H9 (cell line): ENCODE measurements around the gene ARPP21. TPM values are rescaled to one million over a fixed set of nuclear protein-coding genes. Genes with fewer than 3 reads are reported as not detected.

ENCODE experiments used
- DNase-seq: peaks from one replicate; pipeline ENCODE4 v3.0.0-alpha.2; 2017
- H2AFZ ChIP-seq: one replicate; pipeline ENCODE4 v1.6.1; 2013; ENCODE audit warnings: mild to moderate bottlenecking, low read length, control low read depth, moderate library complexity
- H2AK5ac ChIP-seq: 2 replicates; pipeline ENCODE4 v1.6.1; 2013; ENCODE audit warnings: low read length, control low read depth, mixed read lengths; ENCODE audit not compliant: insufficient read length
- H2BK120ac ChIP-seq: one replicate; pipeline ENCODE4 v1.6.1; 2013; ENCODE audit warnings: low read depth, mild to moderate bottlenecking, low read length, control low read depth, inconsistent platforms; ENCODE audit not compliant: poor library complexity, severe bottlenecking
- H2BK12ac ChIP-seq: 2 replicates; pipeline ENCODE4 v1.6.1; 2013; ENCODE audit warnings: low read length, control low read depth, mixed read lengths, low read depth; ENCODE audit not compliant: insufficient read length
- H2BK15ac ChIP-seq: 2 replicates; pipeline ENCODE4 v1.6.1; 2013; ENCODE audit warnings: low read depth, low read length, control low read depth
- H2BK20ac ChIP-seq: one replicate; pipeline ENCODE4 v1.6.1; 2013; ENCODE audit warnings: low read depth, mild to moderate bottlenecking, low read length, control low read depth, inconsistent platforms; ENCODE audit not compliant: poor library complexity, severe bottlenecking
- H2BK5ac ChIP-seq: 2 replicates; pipeline ENCODE4 v1.6.1; 2013; ENCODE audit warnings: low read length, control low read depth, mixed read lengths; ENCODE audit not compliant: insufficient read length
- H3K14ac ChIP-seq: 2 replicates; pipeline ENCODE4 v1.6.1; 2013; ENCODE audit warnings: low read length, control low read depth; ENCODE audit not compliant: insufficient read depth
- H3K18ac ChIP-seq: 2 replicates; pipeline ENCODE4 v1.6.1; 2013; ENCODE audit warnings: low read depth, mild to moderate bottlenecking, mixed read lengths, low read length, control low read depth; ENCODE audit not compliant: insufficient read length
- H3K23ac ChIP-seq: 2 replicates; pipeline ENCODE4 v1.6.1; 2013; ENCODE audit warnings: low read length, control low read depth, mixed read lengths, low read depth; ENCODE audit not compliant: insufficient read length
- H3K23me2 ChIP-seq: 2 replicates; pipeline ENCODE4 v1.6.1; 2013; ENCODE audit warnings: low read depth, mild to moderate bottlenecking, mixed read lengths, low read length, control low read depth; ENCODE audit not compliant: insufficient read length, poor library complexity, severe bottlenecking
- H3K27ac ChIP-seq: 2 replicates; pipeline ENCODE4 v1.5.1; 2013; ENCODE audit warnings: low read length, control low read depth, mixed read lengths, low read depth; ENCODE audit not compliant: insufficient read length
- H3K27me3 ChIP-seq: 2 replicates; pipeline ENCODE4 v1.6.1; 2013; ENCODE audit warnings: low read length, control low read depth, inconsistent platforms; ENCODE audit not compliant: insufficient read depth
- H3K4ac ChIP-seq: 2 replicates; pipeline ENCODE4 v1.6.1; 2013; ENCODE audit warnings: low read depth, mild to moderate bottlenecking, control low read depth, inconsistent platforms, low read length, moderate library complexity
- H3K4me1 ChIP-seq: 2 replicates; pipeline ENCODE4 v1.6.1; 2013; ENCODE audit warnings: low read length, control low read depth, inconsistent platforms; ENCODE audit not compliant: insufficient read depth
- H3K4me2 ChIP-seq: 2 replicates; pipeline ENCODE4 v1.6.1; 2013; ENCODE audit warnings: low read length, control low read depth, mixed read lengths; ENCODE audit not compliant: insufficient read length, insufficient read depth
- H3K56ac ChIP-seq: 2 replicates; pipeline ENCODE4 v1.6.1; 2013; ENCODE audit warnings: low read depth, mild to moderate bottlenecking, mixed read lengths, low read length, control low read depth; ENCODE audit not compliant: insufficient read length
- H3K79me1 ChIP-seq: 2 replicates; pipeline ENCODE4 v1.6.1; 2013; ENCODE audit warnings: low read depth, mild to moderate bottlenecking, moderate library complexity, low read length, control low read depth, inconsistent platforms; ENCODE audit not compliant: insufficient read depth, poor library complexity, severe bottlenecking
- H3K79me2 ChIP-seq: 2 replicates; pipeline ENCODE4 v1.6.1; 2013; ENCODE audit warnings: low read length, control low read depth, inconsistent platforms; ENCODE audit not compliant: insufficient read depth
- H3K9ac ChIP-seq: 2 replicates; pipeline ENCODE4 v1.6.1; 2013; ENCODE audit warnings: low read length, control low read depth, mixed read lengths; ENCODE audit not compliant: insufficient read length; ENCODE audit errors: extremely low read depth
- H3K9me3 ChIP-seq: one replicate; pipeline ENCODE4 v1.6.1; 2013; ENCODE audit warnings: low read depth, low read length, inconsistent platforms; ENCODE audit not compliant: control insufficient read depth
- H3T11ph ChIP-seq: one replicate; pipeline ENCODE4 v1.6.1; 2013; ENCODE audit warnings: mild to moderate bottlenecking, low read length, control low read depth, inconsistent platforms
- H4K20me1 ChIP-seq: one replicate; pipeline ENCODE4 v1.6.1; 2013; ENCODE audit not compliant: control insufficient read depth, insufficient read length, insufficient read depth
- H4K5ac ChIP-seq: 2 replicates; pipeline ENCODE4 v1.6.1; 2013; ENCODE audit warnings: low read depth, mild to moderate bottlenecking, mixed read lengths, low read length, control low read depth; ENCODE audit not compliant: insufficient read length
- H4K8ac ChIP-seq: replicated peaks from 2 replicates; pipeline ENCODE4 v1.6.1; 2013; ENCODE audit warnings: low read length, control low read depth, mixed read lengths, low read depth; ENCODE audit not compliant: insufficient read length
- H4K91ac ChIP-seq: 2 replicates; pipeline ENCODE4 v1.6.1; 2013; ENCODE audit warnings: low read depth, mild to moderate bottlenecking, moderate library complexity, mixed read lengths, low read length, control low read depth; ENCODE audit not compliant: insufficient read length
- H3K27ac Mint-ChIP-seq, 3 experiments: 2 replicates in 2 of 3; 3 replicates in 1 of 3; pipeline ENCODE4 v1.8.0; 2020 to 2021; ENCODE audit warnings: mixed read lengths in 3 of 3, mild to moderate bottlenecking in 1 of 3, moderate library complexity in 1 of 3
- H3K27me3 Mint-ChIP-seq: 2 replicates; pipeline ENCODE4 v1.8.0; 2021; ENCODE audit warnings: low read depth, mild to moderate bottlenecking, moderate library complexity, mixed read lengths
- H3K36me3 Mint-ChIP-seq, 3 experiments: 2 replicates in 2 of 3; 3 replicates in 1 of 3; pipeline ENCODE4 v1.8.0; 2020 to 2021; ENCODE audit warnings: low read depth in 3 of 3, mixed read lengths in 3 of 3; ENCODE audit not compliant: insufficient read depth in 1 of 3
- H3K4me1 Mint-ChIP-seq, 2 experiments: 2 replicates each; pipeline ENCODE4 v1.8.0; 2020; ENCODE audit warnings: mixed read lengths in 2 of 2
- H3K4me3 Mint-ChIP-seq, 2 experiments: 2 replicates in 1 of 2; 3 replicates in 1 of 2; pipeline ENCODE4 v1.8.0; 2020 to 2021; ENCODE audit warnings: mild to moderate bottlenecking in 2 of 2, mixed read lengths in 2 of 2, moderate library complexity in 1 of 2
- H3K9me3 Mint-ChIP-seq, 2 experiments: 2 replicates in 1 of 2; 3 replicates in 1 of 2; pipeline ENCODE4 v1.8.0; 2020; ENCODE audit warnings: mild to moderate bottlenecking in 2 of 2, mixed read lengths in 2 of 2, moderate library complexity in 1 of 2
- CTCF ChIP-seq: fragments of 200-600 bp; sonication (generic); conservative IDR thresholded peaks from 3 replicates; pipeline ENCODE4 v1.8.0; 2021; ENCODE audit warnings: antibody characterized with exemption, mild to moderate bottlenecking
- WGBS: extraction: QIAGEN DNeasy Blood & Tissue Kit; methylation state at CpG from one replicate; pipeline ENCODE4 v1.1.7; 2013; ENCODE audit warnings: missing lambda C conversion rate, low lambda C conversion rate, mixed read lengths; ENCODE audit not compliant: insufficient read length; ENCODE audit errors: extremely low coverage; 5-methylcytosine and 5-hydroxymethylcytosine counted together
- total RNA-seq: library from RNA; stranded (reverse); gene quantifications from 2 replicates; pipeline ENCODE4 v1.2.1, GENCODE V29; 2021

Gene ARPP21
- total RNA-seq, 1 experiment from 2014 or later = not detected

GRCh38 chr3:35674451-35675109 is 35.3 kb downstream of the ARPP21 start:
- Histone ChIP-seq H2BK120ac (no peak overlapping the region), H2BK12ac (no peak overlapping the region), H3K79me1 (no peaks in the 10 kb centered on the region), H3K27me3 (no peaks in the 10 kb centered on the region), H4K5ac (no peak overlapping the region), H3K27ac (no peak overlapping the region), H2BK5ac (no peak overlapping the region), H3K4ac (no peak overlapping the region), H3K14ac (no peak overlapping the region), H3K4me2 (no peak overlapping the region), H3K9ac (no peak overlapping the region), H3K23me2 (no peaks in the 10 kb centered on the region), H2BK20ac (no peak overlapping the region), H4K91ac (no peak overlapping the region), H3K4me1 (no peaks in the 10 kb centered on the region), H3T11ph (no peak overlapping the region), H3K56ac (no peak overlapping the region), H2BK15ac (no peak overlapping the region), H3K79me2 (no peaks in the 10 kb centered on the region), H3K18ac (no peak overlapping the region), H2AFZ (no peak overlapping the region), H2AK5ac (no peak overlapping the region), H4K20me1 (no peaks in the 10 kb centered on the region), H3K23ac (no peak overlapping the region), H3K9me3 (no peaks in the 10 kb centered on the region), H4K8ac (no peak overlapping the region)
- Mint-ChIP-seq H3K27me3 (peaks cover 4% of the 10 kb centered on the region), H3K27ac (no peak overlapping the region), H3K9me3 (no peaks in the 10 kb centered on the region), H3K36me3 (no peaks in the 10 kb centered on the region), H3K4me1 (no peaks in the 10 kb centered on the region), H3K4me3 (no peak overlapping the region)
- no peak for DNase-seq
- TF ChIP-seq CTCF = no peak
- WGBS = no CpG with 5 or more reads among the region's 5 CpGs
